Inferior parietal cortex (tissue), 1 donor: ENCODE results near the gene TANC1.

Source experiments
- DNase-seq: peaks from one replicate; pipeline ENCODE4 v3.0.0-alpha.2; 2016; ENCODE audit errors: extremely low spot score

TANC1 gene

GRCh38 chr2:158968396-158969161, at the start of gene TANC1:
Gene TANC1 (plus strand): TSS chr2:158968640. CDS start chr2:159065911, 97,271 bp downstream.
- DNase-seq, result peak; percentile 71

GRCh38 chr2:158921599-158922408, 46.6 kb upstream of the TANC1 start:
- no peak for DNase-seq

- DNase-seq, result no peak
Measured at GRCh38 chr2:158922601-158923000, 45.8 kb upstream of the TANC1 start.

GRCh38 chr2:158923180-158923594, 45.3 kb upstream of the TANC1 start:
- no peak for DNase-seq

- DNase-seq, result no peak
Measured at GRCh38 chr2:158923641-158924040, 44.8 kb upstream of the TANC1 start.

GRCh38 chr2:158926478-158926948, 41.9 kb upstream of the TANC1 start:
- DNase-seq, result no peak

GRCh38 chr2:158928515-158928914, 39.9 kb upstream of the TANC1 start:
- DNase-seq, result no peak

- no peak for DNase-seq
Measured at GRCh38 chr2:158928965-158929364, 39.5 kb upstream of the TANC1 start.

GRCh38 chr2:158931572-158931971, 36.9 kb upstream of the TANC1 start:
- DNase-seq, result no peak

- no peak for DNase-seq
Measured at GRCh38 chr2:158932131-158932645, 36.3 kb upstream of the TANC1 start.

GRCh38 chr2:158934170-158934569, 34.3 kb upstream of the TANC1 start:
- no peak for DNase-seq

GRCh38 chr2:158935617-158936016, 32.8 kb upstream of the TANC1 start:
- DNase-seq, result no peak

- DNase-seq, result no peak
Measured at GRCh38 chr2:158936978-158937377, 31.5 kb upstream of the TANC1 start.

- DNase-seq, result no peak
Measured at GRCh38 chr2:158940356-158940755, 28.1 kb upstream of the TANC1 start.

- no peak for DNase-seq
Measured at GRCh38 chr2:158943973-158944372, 24.5 kb upstream of the TANC1 start.

GRCh38 chr2:158948964-158949699, 19.3 kb upstream of the TANC1 start:
- no peak for DNase-seq

GRCh38 chr2:158953454-158953853, 15.0 kb upstream of the TANC1 start:
- DNase-seq, result no peak

GRCh38 chr2:158953926-158954763, 14.3 kb upstream of the TANC1 start:
- no peak for DNase-seq

GRCh38 chr2:158955842-158956365, 12.5 kb upstream of the TANC1 start:
- no peak for DNase-seq

- no peak for DNase-seq
Measured at GRCh38 chr2:158958365-158958764, 10.1 kb upstream of the TANC1 start.

- DNase-seq, result no peak
Measured at GRCh38 chr2:158960193-158960592, 8.2 kb upstream of the TANC1 start.
